Measurements from ENCODE around the gene SOST. TPM values are rescaled to one million over a fixed set of nuclear protein-coding genes. Genes with fewer than 3 reads are reported as not detected.

Gene SOST
- polyA plus RNA-seq, 1 donor from 2014 or later: 0.10 TPM

DNA sequence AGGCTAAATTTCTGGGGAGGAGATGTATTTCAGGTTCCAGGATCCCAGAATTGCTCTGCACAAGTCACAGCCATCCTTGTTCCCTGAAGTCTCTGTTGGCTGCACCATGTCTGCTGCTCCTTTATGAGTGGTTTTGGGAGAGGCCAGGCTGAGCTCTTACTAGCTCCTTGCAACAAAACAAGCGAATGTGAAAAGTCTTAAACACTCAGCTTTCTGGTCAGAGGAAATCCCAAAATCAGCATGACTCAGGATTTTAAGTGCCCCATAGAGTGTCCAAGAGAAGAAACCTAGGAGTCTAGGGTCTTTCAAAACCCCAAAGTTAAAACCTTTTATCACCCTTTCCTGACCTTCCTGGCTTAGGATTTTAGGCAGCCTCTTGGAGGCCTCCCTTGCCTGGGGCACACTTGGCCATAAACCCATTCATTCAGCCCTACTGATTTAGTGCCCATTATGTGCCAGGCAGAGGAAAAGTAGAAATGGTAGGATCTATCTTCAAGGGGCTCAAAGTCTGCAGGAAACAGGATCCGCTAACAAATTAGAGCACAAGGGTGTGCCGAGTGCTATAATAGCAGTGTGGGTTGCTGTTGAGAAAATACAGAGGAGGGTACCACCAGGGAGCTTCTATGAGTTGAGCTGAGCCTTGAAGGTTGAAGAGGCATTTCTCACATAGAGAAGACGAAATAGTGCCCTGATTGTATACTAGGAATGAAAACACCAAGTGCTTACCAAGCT is 36.9 kb downstream of the SOST start:
- Histone ChIP-seq H3K4me3 (ENCODE audit: low read length) (no peak overlapping the region), H3K36me3 (ENCODE audit: insufficient read depth, low read length) (no peaks in the 10 kb centered on the region), H2AFZ (ENCODE audit: low read depth, low read length) (no peak overlapping the region), H3K9me3 (ENCODE audit: low read length) (no peaks in the 10 kb centered on the region), H4K20me1 (ENCODE audit: insufficient read depth) (no peaks in the 10 kb centered on the region), H3K27ac (ENCODE audit: low read length) (no peak overlapping the region), H3K9me2 (ENCODE audit: insufficient read depth, low read length) (no peaks in the 10 kb centered on the region), H3K27me3 (ENCODE audit: insufficient read depth, low read depth, low read length) (peaks cover 10% of the 10 kb centered on the region), H3K9ac (ENCODE audit: low read length) (no peak overlapping the region), H3F3A (ENCODE audit: insufficient read depth, low read length, poor library complexity, severe bottlenecking) (no peaks in the 10 kb centered on the region), H3K4me2 (ENCODE audit: low read length) (no peak overlapping the region), H3K79me2 (replicated peaks; ENCODE audit: insufficient read depth, low read length) (no peaks in the 10 kb centered on the region)
- no peak for TF ChIP-seq EZH2 (IDR thresholded peaks at IDR 0.05; ENCODE audit: borderline replicate concordance, insufficient read depth, low read length, poor library complexity, severe bottlenecking)
- no peak for TF ChIP-seq MXI1 (conservative IDR thresholded peaks at IDR 0.05; ENCODE audit: poor library complexity, severe bottlenecking)

- Histone ChIP-seq H3K79me2 (replicated peaks; ENCODE audit: insufficient read depth, low read length) (no peaks in the 10 kb centered on the region), H4K20me1 (ENCODE audit: insufficient read depth) (no peaks in the 10 kb centered on the region), H3K9me3 (ENCODE audit: low read length) (no peaks in the 10 kb centered on the region), H3K27me3 (ENCODE audit: insufficient read depth, low read depth, low read length) (peaks cover 10% of the 10 kb centered on the region), H2AFZ (ENCODE audit: low read depth, low read length) (no peak overlapping the region), H3K9me2 (ENCODE audit: insufficient read depth, low read length) (no peaks in the 10 kb centered on the region), H3K27ac (ENCODE audit: low read length) (no peak overlapping the region), H3F3A (ENCODE audit: insufficient read depth, low read length, poor library complexity, severe bottlenecking) (no peaks in the 10 kb centered on the region), H3K36me3 (ENCODE audit: insufficient read depth, low read length) (no peaks in the 10 kb centered on the region), H3K4me2 (ENCODE audit: low read length) (no peak overlapping the region), H3K4me3 (ENCODE audit: low read length) (peak overlapping the region; percentile 62), H3K9ac (ENCODE audit: low read length) (peak overlapping the region; percentile 60)
- no peak for TF ChIP-seq EZH2 (IDR thresholded peaks at IDR 0.05; ENCODE audit: borderline replicate concordance, insufficient read depth, low read length, poor library complexity, severe bottlenecking)
- no peak for TF ChIP-seq EP300 (conservative IDR thresholded peaks at IDR 0.05; ENCODE audit: poor library complexity, severe bottlenecking)
- TF ChIP-seq POLR2AphosphoS5 (IDR thresholded peaks at IDR 0.05): peak; percentile 25
Observed at GRCh38 chr17:43720311-43721060, 38.1 kb downstream of the SOST start.

DNA sequence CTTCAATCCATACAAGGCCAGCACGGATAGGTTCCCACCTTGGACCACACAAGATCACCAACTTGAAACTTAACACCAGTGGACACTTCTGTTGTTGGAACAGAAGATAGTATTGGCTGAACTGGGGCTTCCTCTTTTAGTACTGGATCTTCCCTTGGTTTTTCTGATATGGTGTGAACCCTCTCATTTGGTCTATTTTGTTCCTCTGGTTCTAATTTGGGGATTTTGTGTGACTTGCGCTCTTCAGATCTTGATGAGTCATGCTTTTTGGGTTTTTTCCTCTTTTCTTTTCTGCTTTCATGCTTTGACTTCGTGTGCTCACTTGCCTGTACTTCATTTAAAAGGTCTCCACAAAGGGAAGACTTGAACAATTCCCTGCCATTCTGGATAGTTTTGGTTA is 39.0 kb downstream of the SOST start:
- H3K4me2 ChIP-seq (ENCODE audit: low read length): no peak overlapping the region
- no peak overlapping the region for H3K27ac ChIP-seq (ENCODE audit: low read length)

More for the DNA sequence above, 39.0 kb downstream of the SOST start:
- Histone ChIP-seq H3F3A (ENCODE audit: insufficient read depth, low read length, poor library complexity, severe bottlenecking) (no peaks in the 10 kb centered on the region), H3K9ac (ENCODE audit: low read length) (no peak overlapping the region), H3K79me2 (replicated peaks; ENCODE audit: insufficient read depth, low read length) (no peaks in the 10 kb centered on the region), H3K4me3 (ENCODE audit: low read length) (no peak overlapping the region), H4K20me1 (ENCODE audit: insufficient read depth) (no peaks in the 10 kb centered on the region), H3K27me3 (ENCODE audit: insufficient read depth, low read depth, low read length) (peaks cover 16% of the 10 kb centered on the region), H3K36me3 (ENCODE audit: insufficient read depth, low read length) (no peaks in the 10 kb centered on the region), H3K9me2 (ENCODE audit: insufficient read depth, low read length) (no peaks in the 10 kb centered on the region), H2AFZ (ENCODE audit: low read depth, low read length) (no peak overlapping the region), H3K9me3 (ENCODE audit: low read length) (no peaks in the 10 kb centered on the region)
- TF ChIP-seq SMC3 (conservative IDR thresholded peaks at IDR 0.05; ENCODE audit: poor library complexity) (no peak), CTCF (IDR thresholded peaks at IDR 0.05; ENCODE audit: poor library complexity, severe bottlenecking) (no peak)

Measured in neural cell (in vitro differentiated cells).